Nephron (organoid): ENCODE measurements around the gene TMEM61.
"Not testable (repeated sequence)": the region's sequence is repeated elsewhere in the genome, so short reads cannot be mapped to it uniquely, and the experiment has no call there.

Source experiments
- H3K27ac Mint-ChIP-seq, 3 experiments: 2 replicates each; pipeline ENCODE4 v1.8.0; 2020; ENCODE audit warnings: mixed read lengths in 3 of 3, mild to moderate bottlenecking in 2 of 3, moderate library complexity in 1 of 3
- H3K27me3 Mint-ChIP-seq: 2 replicates; pipeline ENCODE4 v1.8.0; 2021; ENCODE audit warnings: low read depth, mild to moderate bottlenecking, moderate library complexity, mixed read lengths
- H3K36me3 Mint-ChIP-seq: 2 replicates; pipeline ENCODE4 v1.8.0; 2020; ENCODE audit warnings: low read depth, mixed read lengths
- H3K4me1 Mint-ChIP-seq: 2 replicates; pipeline ENCODE4 v1.8.0; 2020; ENCODE audit warnings: mixed read lengths
- H3K4me3 Mint-ChIP-seq, 3 experiments: 2 replicates each; pipeline ENCODE4 v1.8.0; 2020; ENCODE audit warnings: mild to moderate bottlenecking in 3 of 3, mixed read lengths in 3 of 3, moderate library complexity in 2 of 3
- H3K9me3 Mint-ChIP-seq: 2 replicates; pipeline ENCODE4 v1.8.0; 2020; ENCODE audit warnings: mixed read lengths
- CTCF ChIP-seq, 3 experiments: fragments of 200-600 bp; sonication (generic); IDR thresholded peaks; one replicate each; pipeline ENCODE4 v1.5.0; 2021; ENCODE audit warnings: antibody characterized with exemption in 3 of 3; ENCODE audit not compliant: unreplicated experiment in 3 of 3

Gene TMEM61

GRCh38 chr1:55015731-55016620 lies 35.5 kb downstream of the TMEM61 start:
- no peak overlapping the region for H3K4me3 Mint-ChIP-seq
- peaks cover 28% of the 10 kb centered on the region for H3K27me3 Mint-ChIP-seq
- H3K27ac Mint-ChIP-seq, result no peak overlapping the region

GRCh38 chr1:55018395-55018794 lies 38.0 kb downstream of the TMEM61 start:
- TF ChIP-seq CTCF (IDR thresholded peaks at IDR 0.05; ENCODE audit: unreplicated experiment in 3 of 3), result no peak
- Mint-ChIP-seq H3K36me3 (no peaks in the 10 kb centered on the region), H3K4me1 (no peaks in the 10 kb centered on the region), H3K4me3 (no peak overlapping the region), H3K27me3 (peaks cover 30% of the 10 kb centered on the region), H3K9me3 (no peaks in the 10 kb centered on the region), H3K27ac (no peak overlapping the region)

More at GRCh38 chr1:55015731-55016620, 35.5 kb downstream of the TMEM61 start:
- Mint-ChIP-seq H3K36me3 (no peaks in the 10 kb centered on the region), H3K4me1 (no peaks in the 10 kb centered on the region), H3K9me3 (no peaks in the 10 kb centered on the region)
- TF ChIP-seq CTCF (IDR thresholded peaks at IDR 0.05; ENCODE audit: unreplicated experiment in 3 of 3), result no peak

- H3K4me1 Mint-ChIP-seq, result no peaks in the 10 kb centered on the region
- H3K4me3 Mint-ChIP-seq, result no peak overlapping the region
- peak overlapping the region in 2 of 3 experiments; percentile 40 to 82 for H3K27ac Mint-ChIP-seq
- no peaks in the 10 kb centered on the region for H3K36me3 Mint-ChIP-seq
- peaks cover 31% of the 10 kb centered on the region for H3K27me3 Mint-ChIP-seq
- no peaks in the 10 kb centered on the region for H3K9me3 Mint-ChIP-seq
- TF ChIP-seq CTCF (IDR thresholded peaks at IDR 0.05; ENCODE audit: unreplicated experiment in 3 of 3), result peak; percentile 86 to 96 (median 94)
Observed at GRCh38 chr1:55021942-55022546, 41.6 kb downstream of the TMEM61 start.

- H3K27me3 Mint-ChIP-seq, result peaks cover 25% of the 10 kb centered on the region
- H3K4me3 Mint-ChIP-seq, H3K27ac Mint-ChIP-seq, H3K9me3 Mint-ChIP-seq, H3K4me1 Mint-ChIP-seq, H3K36me3 Mint-ChIP-seq: not testable (repeated sequence)
Observed at GRCh38 chr1:55024163-55024562, 43.7 kb downstream of the TMEM61 start.

- H3K36me3 Mint-ChIP-seq, H3K4me1 Mint-ChIP-seq, H3K9me3 Mint-ChIP-seq, H3K4me3 Mint-ChIP-seq, H3K27ac Mint-ChIP-seq: not testable (repeated sequence)
- peaks cover 26% of the 10 kb centered on the region for H3K27me3 Mint-ChIP-seq
Observed at GRCh38 chr1:55026682-55027081, 46.3 kb downstream of the TMEM61 start.

GRCh38 chr1:55031098-55031497 lies 50.7 kb downstream of the TMEM61 start:
- H3K36me3 Mint-ChIP-seq, H3K4me3 Mint-ChIP-seq, H3K9me3 Mint-ChIP-seq, H3K4me1 Mint-ChIP-seq, H3K27ac Mint-ChIP-seq: not testable (repeated sequence)
- H3K27me3 Mint-ChIP-seq, result peaks cover 35% of the 10 kb centered on the region

GRCh38 chr1:55033265-55033614 lies 52.8 kb downstream of the TMEM61 start:
- peaks cover 9% of the 10 kb centered on the region for H3K36me3 Mint-ChIP-seq
- peak overlapping the region in 2 of 3 experiments; percentile 9 to 57 for H3K27ac Mint-ChIP-seq
- no peak overlapping the region for H3K4me3 Mint-ChIP-seq
- peaks cover 3% of the 10 kb centered on the region for H3K9me3 Mint-ChIP-seq
- peaks cover 55% of the 10 kb centered on the region for H3K27me3 Mint-ChIP-seq
- TF ChIP-seq CTCF (IDR thresholded peaks at IDR 0.05; ENCODE audit: unreplicated experiment in 3 of 3), result no peak
- H3K4me1 Mint-ChIP-seq, result peaks cover 4% of the 10 kb centered on the region
